Measurements from ENCODE around the gene ARHGAP6. TPM values are rescaled to one million over a fixed set of nuclear protein-coding genes. Genes with fewer than 3 reads are reported as not detected.

ARHGAP6 gene
- total and polyA plus RNA-seq, 2 of the 13 experiments (the other 11 are each of a cell fraction or from before 2014, with no cell fraction given), result 0.11 TPM; not detected in 1

- TF ChIP-seq ZNF549 (CRISPR knock-in tag; IDR thresholded peaks at IDR 0.05), result no peak
- TF ChIP-seq ZNF513 (CRISPR knock-in tag; conservative IDR thresholded peaks at IDR 0.05), result no peak
- TF ChIP-seq BHLHE40 (IDR thresholded peaks at IDR 0.05; ENCODE audit: low read length), result no peak
- no peak for TF ChIP-seq NR2C2 (CRISPR knock-in tag; IDR thresholded peaks at IDR 0.05; ENCODE audit: borderline replicate concordance)
Observed at GRCh38 chrX:11606408-11606807, 59.3 kb downstream of the ARHGAP6 start (continued).

- Histone ChIP-seq H3K4me2 (ENCODE audit: low read depth, low read length) (no peak overlapping the region), H3K9me3 (ENCODE audit: low read length) (no peaks in the 10 kb centered on the region), H3K79me2 (ENCODE audit: insufficient read depth, low read length) (no peaks in the 10 kb centered on the region), H3K36me3 (replicated peaks in 1 of 2; ENCODE audit: control insufficient read depth in 1 of 2, insufficient read depth in 2 of 2, low read length in 2 of 2) (no peaks in the 10 kb centered on the region), H3K9ac (ENCODE audit: insufficient read depth, low read depth, low read length) (no peak overlapping the region), H2AFZ (ENCODE audit: low read length) (no peak overlapping the region), H4K20me1 (ENCODE audit: insufficient read depth, low read length) (no peaks in the 10 kb centered on the region), H3K27ac (ENCODE audit: extremely low read length, insufficient read depth, low read length) (no peak overlapping the region), H3K27me3 (ENCODE audit: control insufficient read depth in 1 of 2, insufficient read depth in 2 of 2, low read length in 2 of 2) (no peaks in the 10 kb centered on the region), H3K4me1 (ENCODE audit: insufficient read depth, low read length) (no peaks in the 10 kb centered on the region), H3K4me3 (replicated peaks in 1 of 3; ENCODE audit: insufficient read depth in 1 of 3, low read depth in 2 of 3, low read length in 3 of 3) (no peak overlapping the region)
- intact Hi-C loops (cut with micrococcal nuclease; ENCODE audit: unreplicated experiment), result no loop called here
- POLR2A ChIA-PET, result no interaction called here
- 33% methylated on average over 2 of the region's 3 CpGs for WGBS (ENCODE audit: low lambda C conversion rate)
- FAIRE-seq (no peak), DNase-seq (ENCODE audit: low spot score) (no peak), ATAC-seq (no peak)
- CTCF ChIA-PET (ENCODE audit: low intra/inter-chr PET ratio, low total read pairs), result no interaction called here
- no TSS peak for BruUV-seq (replicated peaks)
- TF ChIP-seq DNMT3B (CRISPR knock-in tag; conservative IDR thresholded peaks at IDR 0.05) (no peak), ZBTB37 (CRISPR knock-in tag; IDR thresholded peaks at IDR 0.05) (no peak), ZNF256 (CRISPR knock-in tag; conservative IDR thresholded peaks at IDR 0.05) (no peak), ZXDC (CRISPR knock-in tag; IDR thresholded peaks at IDR 0.05) (no peak), ZNF672 (CRISPR knock-in tag; IDR thresholded peaks at IDR 0.05) (no peak), HOXA5 (CRISPR knock-in tag; IDR thresholded peaks at IDR 0.05) (no peak), ZNF343 (CRISPR knock-in tag; IDR thresholded peaks at IDR 0.05) (no peak), ZNF367 (CRISPR knock-in tag; IDR thresholded peaks at IDR 0.05; ENCODE audit: borderline replicate concordance) (no peak), ZNF282 (IDR thresholded peaks at IDR 0.05; ENCODE audit: partially characterized antibody) (no peak), ZNF180 (CRISPR knock-in tag; IDR thresholded peaks at IDR 0.05; ENCODE audit: borderline replicate concordance, low read depth) (no peak), ZNF615 (CRISPR knock-in tag; IDR thresholded peaks at IDR 0.05; ENCODE audit: borderline replicate concordance) (no peak), ZNF549 (CRISPR knock-in tag; IDR thresholded peaks at IDR 0.05) (no peak), PAWR (CRISPR knock-in tag; IDR thresholded peaks at IDR 0.05; ENCODE audit: borderline replicate concordance) (no peak), YEATS4 (CRISPR knock-in tag; IDR thresholded peaks at IDR 0.05; ENCODE audit: borderline replicate concordance) (no peak)
- in situ Hi-C loops (cut with HindIII; ENCODE audit: extremely low pct_ligation_motif_present, low pct_unique_long_range_greater_than_20kb), result no loop called here
Observed at GRCh38 chrX:11600578-11600977, 65.1 kb downstream of the ARHGAP6 start.

All from HepG2 (cell line).